Testis (tissue), 3 donors: Measurements from ENCODE around the gene IL25. TPM values are rescaled to one million over a fixed set of nuclear protein-coding genes. Genes with fewer than 3 reads are reported as not detected.

Experiments used
- DNase-seq: peaks from one replicate; pipeline ENCODE4 v3.0.0-alpha.2; 2019
- H3K27ac ChIP-seq, 2 donors: fragments of 200-600 bp; sonication (generic); one replicate each; pipeline ENCODE4 v1.5.1; 2019
- H3K27me3 ChIP-seq: fragments of 200-600 bp; sonication (generic); one replicate; pipeline ENCODE4 v1.5.1; 2019
- H3K36me3 ChIP-seq: fragments of 200-600 bp; sonication (generic); one replicate; pipeline ENCODE4 v1.5.1; 2017; ENCODE audit warnings: low read depth; ENCODE audit errors: missing control alignments
- H3K4me1 ChIP-seq: fragments of 200-600 bp; sonication (generic); one replicate; pipeline ENCODE4 v1.5.1; 2019
- H3K4me3 ChIP-seq, 2 donors: fragments of 200-600 bp; sonication (generic); one replicate each; pipeline ENCODE4 v1.5.1; 2017 to 2019
- H3K9me3 ChIP-seq: fragments of 200-600 bp; sonication (generic); one replicate; pipeline ENCODE4 v1.5.1; 2017
- POLR2A ChIP-seq: fragments of 450-650 bp; IDR thresholded peaks from one replicate; pipeline ENCODE4 v1.6.1; 2017; ENCODE audit warnings: antibody characterized with exemption, mild to moderate bottlenecking, moderate library complexity
- WGBS, 2 donors: methylation state at CpG; one replicate each; pipeline ENCODE4 v1.1.5; 2018; 5-methylcytosine and 5-hydroxymethylcytosine counted together
- intact Hi-C: fragments of 100-400 bp; cut with DNase I; formaldehyde crosslinking; loops from one replicate; pipeline ENCODE4 v1.15.1; 2023; ENCODE audit warnings: low total_unique reads
- polyA plus RNA-seq: library from polyadenylated mRNA; stranded (reverse); fragments of 350-450 nt; fragmentation: Illumina TruSeq; extraction: RNeasy Lipid Tissue Mini Kit (QIAGEN cat#74804); gene quantifications from one replicate; pipeline ENCODE4 v1.2.3, GENCODE V29; 2014; ENCODE audit warnings: low read depth, low replicate concordance; ENCODE audit not compliant: insufficient read depth
- total RNA-seq, 2 donors: library from RNA; depleted of rRNA; stranded (reverse); fragments of >200 nt; gene quantifications; one replicate each; pipeline ENCODE4 v1.2.3, GENCODE V29; 2016
- TF ChIP-seq, protein P1 (sequence below), 3 experiments: fragments of 450-650 bp in 2 of 3; fragments of 200-600 bp in 1 of 3; sonication (generic) in 1 of 3; IDR thresholded peaks; one replicate each; pipeline ENCODE4 v1.5.1; 2016 to 2019; ENCODE audit warnings: antibody characterized with exemption in 3 of 3, mild to moderate bottlenecking in 2 of 3, moderate library complexity in 1 of 3

Gene IL25
- total and polyA plus RNA-seq, 3 donors from 2014 or later = 0.39 to 0.83 (median 0.68) TPM

DNA sequence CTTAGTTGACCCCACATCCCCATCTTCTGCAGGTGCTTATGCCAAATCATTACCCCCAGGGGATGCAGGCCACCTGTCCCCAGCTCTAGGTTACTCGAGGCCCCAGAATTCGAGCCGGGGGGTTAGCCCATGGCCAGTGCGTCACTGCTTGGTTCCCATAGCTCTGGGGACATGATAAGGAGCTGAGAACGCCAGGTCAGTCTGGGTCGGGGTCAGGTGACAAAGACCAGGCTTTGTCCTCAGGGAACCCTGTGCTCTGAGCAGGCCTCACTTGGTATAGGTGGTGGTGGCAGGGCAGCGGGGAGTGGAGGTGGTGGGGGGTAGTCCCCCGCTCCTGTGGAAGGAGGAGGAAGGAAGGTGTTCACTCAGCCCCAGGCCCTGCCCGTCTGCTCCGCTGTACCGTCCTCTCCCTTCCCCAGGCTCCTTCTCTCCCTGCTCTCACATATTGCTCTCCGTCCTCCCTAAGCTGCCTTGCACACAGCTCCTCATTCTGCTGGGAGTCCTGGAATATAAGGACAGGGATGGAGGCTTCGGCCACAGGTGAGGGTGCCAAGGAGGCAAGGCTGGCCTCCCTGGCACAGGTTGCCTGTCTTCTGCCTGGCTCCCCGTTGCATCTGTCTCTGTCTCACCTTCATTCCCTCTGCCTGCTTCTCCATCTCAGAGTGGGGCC lies 37.5 kb downstream of the IL25 start:
- Histone ChIP-seq H3K4me3 (no peak overlapping the region), H3K4me1 (peaks cover 15% of the 10 kb centered on the region), H3K27me3 (no peaks in the 10 kb centered on the region), H3K9me3 (no peaks in the 10 kb centered on the region), H3K27ac (no peak overlapping the region), H3K36me3 (no peaks in the 10 kb centered on the region)
- WGBS, 2 donors = 82 to 86% methylated on average over 14 of the region's 14 CpGs
- no peak for DNase-seq
- intact Hi-C loops = no loop called here
- TF ChIP-seq, protein P1, sequence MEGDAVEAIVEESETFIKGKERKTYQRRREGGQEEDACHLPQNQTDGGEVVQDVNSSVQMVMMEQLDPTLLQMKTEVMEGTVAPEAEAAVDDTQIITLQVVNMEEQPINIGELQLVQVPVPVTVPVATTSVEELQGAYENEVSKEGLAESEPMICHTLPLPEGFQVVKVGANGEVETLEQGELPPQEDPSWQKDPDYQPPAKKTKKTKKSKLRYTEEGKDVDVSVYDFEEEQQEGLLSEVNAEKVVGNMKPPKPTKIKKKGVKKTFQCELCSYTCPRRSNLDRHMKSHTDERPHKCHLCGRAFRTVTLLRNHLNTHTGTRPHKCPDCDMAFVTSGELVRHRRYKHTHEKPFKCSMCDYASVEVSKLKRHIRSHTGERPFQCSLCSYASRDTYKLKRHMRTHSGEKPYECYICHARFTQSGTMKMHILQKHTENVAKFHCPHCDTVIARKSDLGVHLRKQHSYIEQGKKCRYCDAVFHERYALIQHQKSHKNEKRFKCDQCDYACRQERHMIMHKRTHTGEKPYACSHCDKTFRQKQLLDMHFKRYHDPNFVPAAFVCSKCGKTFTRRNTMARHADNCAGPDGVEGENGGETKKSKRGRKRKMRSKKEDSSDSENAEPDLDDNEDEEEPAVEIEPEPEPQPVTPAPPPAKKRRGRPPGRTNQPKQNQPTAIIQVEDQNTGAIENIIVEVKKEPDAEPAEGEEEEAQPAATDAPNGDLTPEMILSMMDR (IDR thresholded peaks at IDR 0.05) = no peak
- TF ChIP-seq POLR2A = no peak

DNA sequence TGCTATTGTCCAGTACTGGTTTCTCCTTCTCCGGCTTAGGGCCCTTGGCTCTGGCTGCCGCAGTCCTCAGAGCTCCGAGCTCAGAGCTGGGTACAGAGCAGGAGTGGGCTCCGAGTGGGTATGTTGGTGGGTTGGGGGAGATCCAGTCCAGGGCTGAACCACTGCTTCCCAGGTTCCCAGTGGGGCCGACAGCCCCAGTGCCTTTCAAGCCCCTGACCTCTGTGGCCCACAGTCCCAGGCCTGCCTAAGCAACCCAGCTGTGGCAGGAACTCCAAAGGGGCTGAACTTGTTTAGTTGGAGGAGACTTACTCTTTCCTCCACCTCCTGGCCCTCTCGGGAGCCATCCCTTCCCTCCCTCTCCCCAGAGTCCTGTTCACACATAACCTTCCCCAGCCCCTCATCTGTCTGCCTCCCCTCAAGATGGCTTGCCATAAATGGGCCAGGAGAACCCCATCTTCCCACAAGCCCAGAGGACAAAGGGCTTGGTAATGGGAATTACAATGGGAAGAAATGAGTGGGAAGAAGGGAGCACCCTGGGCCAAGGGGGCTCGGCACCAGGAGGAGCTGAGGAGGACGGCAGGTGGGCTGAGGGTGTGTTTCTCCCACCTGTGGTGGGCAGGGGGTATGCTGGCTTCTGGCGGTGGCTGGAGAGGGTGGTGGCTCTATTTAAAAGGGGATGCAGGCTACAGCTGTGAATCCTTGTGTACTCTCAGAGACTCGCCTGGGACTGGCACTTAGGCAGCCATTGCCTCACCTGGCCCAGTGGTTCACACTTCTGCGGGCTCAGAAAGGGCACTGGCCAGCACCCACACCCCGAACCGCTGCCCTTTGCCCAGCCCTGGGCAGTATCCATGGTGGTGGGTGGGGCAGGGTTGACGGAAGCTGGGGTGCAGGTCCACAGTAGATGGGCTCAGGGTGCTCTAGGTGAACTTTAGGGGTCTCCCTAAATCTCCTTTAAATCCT lies 39.2 kb downstream of the IL25 start:
- no peak for DNase-seq
- Histone ChIP-seq H3K27me3 (no peaks in the 10 kb centered on the region), H3K4me1 (peaks cover 15% of the 10 kb centered on the region), H3K4me3 (no peak overlapping the region), H3K36me3 (no peaks in the 10 kb centered on the region), H3K27ac (no peak overlapping the region), H3K9me3 (no peaks in the 10 kb centered on the region)
- WGBS, 2 donors = 86 to 89% methylated on average over 9 to 14 of the region's 14 CpGs
- intact Hi-C loops = no loop called here
- TF ChIP-seq, protein P1 (IDR thresholded peaks at IDR 0.05) = no peak
- no peak for TF ChIP-seq POLR2A

DNA sequence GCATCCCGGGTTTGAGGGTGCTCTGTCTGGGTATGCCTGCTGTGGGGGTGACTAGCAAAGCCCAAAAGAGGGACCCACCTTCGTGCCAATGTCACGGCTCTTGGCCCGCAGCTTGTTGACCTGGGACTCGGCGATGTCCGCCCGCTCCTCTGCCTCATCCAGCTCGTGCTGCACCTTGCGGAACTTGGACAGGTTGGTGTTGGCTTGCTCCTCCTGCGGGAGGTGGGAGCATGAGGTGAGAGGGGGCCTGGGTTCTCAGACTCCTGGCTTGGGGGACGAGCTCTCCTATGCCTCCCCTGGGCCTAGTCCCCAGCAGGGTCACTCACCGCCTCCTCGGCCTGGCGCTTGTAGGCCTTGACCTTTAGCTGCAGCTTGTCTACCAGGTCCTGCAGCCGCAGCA lies 41.1 kb downstream of the IL25 start:
- TF ChIP-seq, protein P1 (IDR thresholded peaks at IDR 0.05) = no peak
- no peak for TF ChIP-seq POLR2A
- no peak overlapping the region for H3K4me3 ChIP-seq
- intact Hi-C loops = no loop called here
- no peak overlapping the region for H3K27ac ChIP-seq
- no peak for DNase-seq
- peaks cover 27% of the 10 kb centered on the region for H3K4me1 ChIP-seq
- no peaks in the 10 kb centered on the region for H3K27me3 ChIP-seq
- H3K9me3 ChIP-seq = no peaks in the 10 kb centered on the region
- 78 to 79% methylated on average over 9 to 16 of the region's 16 CpGs for WGBS, 2 donors
- no peaks in the 10 kb centered on the region for H3K36me3 ChIP-seq

DNA sequence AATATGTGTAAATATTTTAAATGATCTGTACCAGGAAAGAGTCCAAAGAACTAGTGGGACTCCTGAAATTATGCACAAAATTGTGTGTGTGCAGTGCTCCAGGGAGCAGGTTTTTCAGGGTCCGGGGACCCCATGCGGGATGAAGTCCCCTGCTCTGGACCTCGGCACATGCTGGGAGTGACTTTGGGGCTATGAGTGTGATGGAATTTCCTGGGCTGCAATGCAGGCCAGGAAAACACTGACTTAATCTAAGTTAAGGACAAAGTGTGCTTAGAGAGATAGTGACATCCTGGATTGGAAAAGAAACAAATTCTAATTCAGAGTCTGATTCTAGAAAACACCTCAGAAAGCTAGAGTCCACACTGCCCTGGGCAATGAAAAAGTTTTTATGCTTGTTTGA lies 41.6 kb downstream of the IL25 start:
- Histone ChIP-seq H3K36me3 (no peaks in the 10 kb centered on the region), H3K27ac (peak overlapping the region in 1 of 2 donors; percentile 56), H3K4me1 (peaks cover 27% of the 10 kb centered on the region), H3K27me3 (no peaks in the 10 kb centered on the region), H3K4me3 (no peak overlapping the region), H3K9me3 (no peaks in the 10 kb centered on the region)
- DNase-seq = peak; percentile 25
- TF ChIP-seq, protein P1 (IDR thresholded peaks at IDR 0.05) = no peak
- TF ChIP-seq POLR2A = no peak
- intact Hi-C loops = no loop called here
- 22 to 37% methylated on average over 3 of the region's 3 CpGs for WGBS, 2 donors
